ENCODE results near the gene RASSF1. TPM values are rescaled to one million over a fixed set of nuclear protein-coding genes. Genes with fewer than 3 reads are reported as not detected.

The RASSF1 gene
- total and polyA plus RNA-seq, 2 of the 4 experiments (the other 2 are of a cell fraction), result 17.4 to 53.4 TPM

DNA sequence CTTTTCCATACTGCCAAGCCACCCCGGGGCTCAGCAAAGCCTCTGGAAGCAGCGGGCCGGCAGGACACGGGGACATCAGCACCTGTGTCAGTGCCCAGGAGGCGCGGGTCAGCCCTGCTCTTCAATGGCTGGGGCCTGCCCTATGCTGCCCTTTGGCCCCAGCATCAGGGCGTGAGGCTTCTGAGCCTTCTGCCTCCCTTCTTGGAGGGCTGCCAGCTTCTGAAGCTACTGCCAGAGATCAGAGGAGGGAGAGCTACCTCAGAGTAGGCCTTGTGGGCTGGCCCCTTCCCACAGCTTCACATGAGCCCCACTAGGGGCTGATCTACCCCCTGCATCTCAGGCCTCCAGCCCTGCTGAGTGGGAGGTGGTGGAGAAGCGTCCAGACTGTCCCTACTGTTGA, 31.7 kb upstream of the RASSF1 start:
- no peak overlapping the region for H4K91ac ChIP-seq (ENCODE audit: insufficient read depth, low read depth, low read length)
- H3K4ac ChIP-seq (ENCODE audit: low read depth, low read length), result no peak overlapping the region
- H3K56ac ChIP-seq (ENCODE audit: extremely low read depth, insufficient read depth, low read length), result no peak overlapping the region
- intact Hi-C loops (cut with micrococcal nuclease), result no loop called here
- H2AFZ ChIP-seq (replicated peaks; ENCODE audit: low read length, poor library complexity), result no peak overlapping the region
- no peak overlapping the region for H2AK5ac ChIP-seq (ENCODE audit: low read depth, low read length)
- H3K18ac ChIP-seq (ENCODE audit: low read depth, low read length), result no peak overlapping the region
- dilution Hi-C loops (cut with HindIII; ENCODE audit: low sequenced_read_pairs, unreplicated experiment), result no loop called here
- no peak overlapping the region for H4K8ac ChIP-seq (ENCODE audit: low read depth in 2 of 2, low read length in 2 of 2)
- POLR2A ChIA-PET (ENCODE audit: unreplicated experiment), result no interaction called here
- no peak overlapping the region for H3K9ac ChIP-seq (ENCODE audit: low read depth, low read length)
- DNase-seq (no peak), ATAC-seq (ENCODE audit: low read depth) (no peak; the same call in 1 of the 2 replicates)
- H2AK9ac ChIP-seq (replicated peaks; ENCODE audit: low read depth, low read length, poor library complexity), result no peak overlapping the region
- H2BK15ac ChIP-seq (ENCODE audit: low read depth, low read length), result no peak overlapping the region
- H2BK5ac ChIP-seq (ENCODE audit: low read depth, low read length, poor library complexity, severe bottlenecking), result no peak overlapping the region
- no peak overlapping the region for H3K27ac ChIP-seq (ENCODE audit: insufficient read depth, low read length)
- H3K14ac ChIP-seq (replicated peaks; ENCODE audit: low read depth, low read length), result no peak overlapping the region
- in situ Hi-C loops (cut with MboI; ENCODE audit: low sequenced_read_pairs), result no loop called here
- no peak overlapping the region for H4K5ac ChIP-seq (ENCODE audit: low read depth, low read length)
- no peaks in the 10 kb centered on the region for H3K9me1 ChIP-seq (ENCODE audit: insufficient read depth, low read length)
- CTCF ChIA-PET, result no interaction called here
- no peaks in the 10 kb centered on the region for H3K36me3 ChIP-seq (ENCODE audit: control insufficient read depth, insufficient read depth, low read length)
- H3K4me2 ChIP-seq (ENCODE audit: low read depth, low read length), result no peak overlapping the region
- no TSS peak for BruUV-seq (replicated peaks)
- no CpG with 5 or more reads among the region's 8 CpGs for WGBS, 2 experiments (ENCODE audit: extremely low coverage in 2 of 2, insufficient read length in 1 of 2)
- H4K20me1 ChIP-seq (ENCODE audit: insufficient read depth, low read length), result no peaks in the 10 kb centered on the region
- no peaks in the 10 kb centered on the region for H3K9me3 ChIP-seq (ENCODE audit: control insufficient read depth, insufficient read depth, low read length)
- no peak overlapping the region for H3K23ac ChIP-seq (ENCODE audit: low read depth, low read length)
- H3K4me3 ChIP-seq (ENCODE audit: insufficient read depth, low read depth, low read length), result no peak overlapping the region
- TF ChIP-seq FOS (IDR thresholded peaks at IDR 0.05; ENCODE audit: low read depth, low read length) (no peak), RAD21 (IDR thresholded peaks at IDR 0.05; ENCODE audit: low read length) (no peak), BHLHE40 (IDR thresholded peaks at IDR 0.05; ENCODE audit: low read depth, low read length) (no peak), NFE2L2 (IDR thresholded peaks at IDR 0.05; ENCODE audit: low read depth, low read length) (no peak), RFX5 (IDR thresholded peaks at IDR 0.05; ENCODE audit: low read depth, low read length) (no peak), RCOR1 (IDR thresholded peaks at IDR 0.05; ENCODE audit: insufficient replicate concordance, low read length) (no peak), CEBPB (IDR thresholded peaks at IDR 0.05; ENCODE audit: low read depth, low read length) (no peak), USF2 (IDR thresholded peaks at IDR 0.05; ENCODE audit: low read depth, low read length) (no peak), MAZ (IDR thresholded peaks at IDR 0.05; ENCODE audit: borderline replicate concordance, low read depth, low read length) (no peak)
- TF ChIP-seq, protein P1, sequence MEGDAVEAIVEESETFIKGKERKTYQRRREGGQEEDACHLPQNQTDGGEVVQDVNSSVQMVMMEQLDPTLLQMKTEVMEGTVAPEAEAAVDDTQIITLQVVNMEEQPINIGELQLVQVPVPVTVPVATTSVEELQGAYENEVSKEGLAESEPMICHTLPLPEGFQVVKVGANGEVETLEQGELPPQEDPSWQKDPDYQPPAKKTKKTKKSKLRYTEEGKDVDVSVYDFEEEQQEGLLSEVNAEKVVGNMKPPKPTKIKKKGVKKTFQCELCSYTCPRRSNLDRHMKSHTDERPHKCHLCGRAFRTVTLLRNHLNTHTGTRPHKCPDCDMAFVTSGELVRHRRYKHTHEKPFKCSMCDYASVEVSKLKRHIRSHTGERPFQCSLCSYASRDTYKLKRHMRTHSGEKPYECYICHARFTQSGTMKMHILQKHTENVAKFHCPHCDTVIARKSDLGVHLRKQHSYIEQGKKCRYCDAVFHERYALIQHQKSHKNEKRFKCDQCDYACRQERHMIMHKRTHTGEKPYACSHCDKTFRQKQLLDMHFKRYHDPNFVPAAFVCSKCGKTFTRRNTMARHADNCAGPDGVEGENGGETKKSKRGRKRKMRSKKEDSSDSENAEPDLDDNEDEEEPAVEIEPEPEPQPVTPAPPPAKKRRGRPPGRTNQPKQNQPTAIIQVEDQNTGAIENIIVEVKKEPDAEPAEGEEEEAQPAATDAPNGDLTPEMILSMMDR (conservative IDR thresholded peaks at IDR 0.05; ENCODE audit: low read depth, low read length), result no peak
- peaks cover 56% of the 10 kb centered on the region for H3K27me3 ChIP-seq (ENCODE audit: control insufficient read depth, insufficient read depth, low read length)
- H2BK20ac ChIP-seq (ENCODE audit: low read depth, low read length), result no peak overlapping the region
- H3K79me1 ChIP-seq (ENCODE audit: low read depth in 1 of 2, low read length in 2 of 2), result no peaks in the 10 kb centered on the region
- H3K4me1 ChIP-seq (ENCODE audit: control insufficient read depth, insufficient read depth, low read length), result no peaks in the 10 kb centered on the region
- no peak overlapping the region for H2BK120ac ChIP-seq (ENCODE audit: low read depth, low read length)

Measured in IMR-90 (cell line).